Measurements from ENCODE around the gene GABRA4. TPM values are rescaled to one million over a fixed set of nuclear protein-coding genes. Genes with fewer than 3 reads are reported as not detected.

Gene GABRA4
- total RNA-seq, 1 experiment from 2014 or later: not detected

GRCh38 chr4:46945062-46945461 lies 48.3 kb downstream of the GABRA4 start:
- Histone ChIP-seq H3K4me1 (ENCODE audit: insufficient read depth, low read length) (no peaks in the 10 kb centered on the region), H3K27ac (ENCODE audit: insufficient read length, low read depth, low read length) (no peak overlapping the region), H4K20me1 (ENCODE audit: control insufficient read depth, insufficient read depth, insufficient read length) (no peaks in the 10 kb centered on the region), H2BK20ac (ENCODE audit: low read depth, low read length, poor library complexity, severe bottlenecking) (no peak overlapping the region), H3K79me1 (ENCODE audit: insufficient read depth, low read depth, low read length, poor library complexity, severe bottlenecking) (no peaks in the 10 kb centered on the region), H3K56ac (ENCODE audit: insufficient read length, low read depth, low read length) (no peak overlapping the region), H2AK5ac (ENCODE audit: insufficient read length, low read length) (no peak overlapping the region), H3T11ph (ENCODE audit: low read length) (no peak overlapping the region), H3K9ac (ENCODE audit: extremely low read depth, insufficient read length, low read length) (no peak overlapping the region), H4K5ac (ENCODE audit: insufficient read length, low read depth, low read length) (no peak overlapping the region), H4K91ac (ENCODE audit: insufficient read length, low read depth, low read length) (no peak overlapping the region), H2BK15ac (ENCODE audit: low read depth, low read length) (no peak overlapping the region), H4K8ac (replicated peaks; ENCODE audit: insufficient read length, low read depth, low read length) (no peak overlapping the region), H3K79me2 (ENCODE audit: insufficient read depth, low read length) (no peaks in the 10 kb centered on the region), H3K4me2 (ENCODE audit: insufficient read depth, insufficient read length, low read length) (no peak overlapping the region), H2BK120ac (ENCODE audit: low read depth, low read length, poor library complexity, severe bottlenecking) (no peak overlapping the region), H3K9me3 (ENCODE audit: control insufficient read depth, low read depth, low read length) (no peaks in the 10 kb centered on the region), H3K14ac (ENCODE audit: insufficient read depth, low read length) (no peak overlapping the region), H3K18ac (ENCODE audit: insufficient read length, low read depth, low read length) (no peak overlapping the region), H2BK5ac (ENCODE audit: insufficient read length, low read length) (no peak overlapping the region), H3K23ac (ENCODE audit: insufficient read length, low read depth, low read length) (no peak overlapping the region), H3K23me2 (ENCODE audit: insufficient read length, low read depth, low read length, poor library complexity, severe bottlenecking) (no peaks in the 10 kb centered on the region), H2BK12ac (ENCODE audit: insufficient read length, low read depth, low read length) (no peak overlapping the region), H3K4ac (ENCODE audit: low read depth, low read length) (no peak overlapping the region), H2AFZ (ENCODE audit: low read length) (no peak overlapping the region), H3K27me3 (ENCODE audit: insufficient read depth, low read length) (no peaks in the 10 kb centered on the region)
- Mint-ChIP-seq H3K9me3 (no peaks in the 10 kb centered on the region; a peak in 1 of 5 replicates), H3K27ac (no peak overlapping the region), H3K27me3 (ENCODE audit: low read depth) (no peaks in the 10 kb centered on the region), H3K36me3 (ENCODE audit: insufficient read depth in 1 of 3, low read depth in 3 of 3) (no peaks in the 10 kb centered on the region), H3K4me1 (no peaks in the 10 kb centered on the region), H3K4me3 (no peak overlapping the region)
- no peak for DNase-seq
- no peak for TF ChIP-seq CTCF (conservative IDR thresholded peaks at IDR 0.05)
